Uterus (tissue), 4 donors: ENCODE measurements around the gene ARSI. TPM values are rescaled to one million over a fixed set of nuclear protein-coding genes. Genes with fewer than 3 reads are reported as not detected.

Experiments
- DNase-seq, 2 donors: peaks; one replicate each; pipeline ENCODE4 v3.0.0-alpha.2; 2019 to 2020
- H3K27ac ChIP-seq, 2 donors: fragments of 200-600 bp; sonication (generic); 1 replicate in 1 of 2; 2 replicates in 1 of 2; pipeline ENCODE4 v1.5.1; 2016 to 2018
- H3K27me3 ChIP-seq, 2 donors: fragments of 200-600 bp; sonication (generic); one replicate each; pipeline ENCODE4 v1.5.1; 2018 to 2019; ENCODE audit warnings: control low read depth in 1 of 2
- H3K36me3 ChIP-seq, 2 donors: fragments of 200-600 bp; sonication (generic); one replicate each; pipeline ENCODE4 v1.5.1; 2019; ENCODE audit warnings: control low read depth in 1 of 2
- H3K4me1 ChIP-seq, 2 donors: fragments of 200-600 bp; sonication (generic); one replicate each; pipeline ENCODE4 v1.5.1; 2018 to 2019; ENCODE audit warnings: control low read depth in 1 of 2
- H3K4me3 ChIP-seq, 2 donors: fragments of 200-600 bp; sonication (generic); 1 replicate in 1 of 2; 2 replicates in 1 of 2; pipeline ENCODE4 v1.5.1; 2018 to 2019; ENCODE audit warnings: mild to moderate bottlenecking in 1 of 2
- H3K9me3 ChIP-seq, 2 donors: fragments of 200-600 bp; sonication (generic); one replicate each; pipeline ENCODE4 v1.5.1; 2019; ENCODE audit warnings: control low read depth in 1 of 2
- POLR2A ChIP-seq, 2 donors: fragments of 450-650 bp; IDR thresholded peaks; one replicate each; pipeline ENCODE4 v1.6.1; 2016; ENCODE audit warnings: antibody characterized with exemption in 2 of 2, mild to moderate bottlenecking in 1 of 2, moderate library complexity in 1 of 2
- intact Hi-C: fragments of 100-400 bp; cut with DNase I; formaldehyde crosslinking; loops from one replicate; pipeline ENCODE4 v1.15.1; 2023; ENCODE audit warnings: low total_unique reads
- total RNA-seq, 4 donors: library from RNA; depleted of rRNA in 3 of 4; stranded (reverse); fragments of >200 nt in 3 of 4; gene quantifications; one replicate each; pipeline versions ENCODE4 v1.1.0 to v1.2.4, GENCODE V29; 2014 to 2023
- TF ChIP-seq, protein P1 (sequence below), 4 experiments: fragments of 200-600 bp in 2 of 4; fragments of 450-650 bp in 2 of 4; sonication (generic) in 2 of 4; IDR thresholded peaks; one replicate each; pipeline ENCODE4 v1.5.1; 2016 to 2019; ENCODE audit warnings: antibody characterized with exemption in 4 of 4, mild to moderate bottlenecking in 2 of 4, moderate library complexity in 1 of 4
- donor health status: DM: yes; HTN: yes; CAD: no.

ARSI gene
- total RNA-seq, 4 donors from 2014 or later, result 4.3 to 15.1 (median 5.7) TPM

DNA sequence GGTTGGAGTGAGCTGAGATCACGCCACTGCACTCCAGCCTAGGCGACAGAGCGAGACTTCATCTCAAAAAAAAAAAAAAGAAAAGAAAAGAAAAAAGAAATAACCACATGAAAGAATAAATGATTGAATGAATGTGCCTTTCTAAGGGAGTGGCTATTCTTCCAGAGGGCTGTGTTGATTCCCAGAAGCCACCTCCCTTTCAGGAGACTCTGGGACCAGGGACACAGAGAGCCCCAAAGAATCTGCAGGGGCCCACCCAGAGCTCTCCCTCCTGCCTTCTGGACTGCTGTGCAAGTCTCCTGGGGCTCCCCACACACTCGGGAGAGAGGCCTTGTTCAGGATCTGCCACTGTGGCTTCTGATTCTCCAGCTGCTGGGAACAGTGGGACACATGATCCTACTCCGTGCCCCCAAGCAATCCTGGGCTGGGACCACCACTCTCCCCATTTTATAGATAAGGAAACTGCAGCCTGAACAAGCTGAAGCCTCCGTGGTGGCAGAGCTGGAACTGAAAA is 36.8 kb downstream of the ARSI start:
- TF ChIP-seq, protein P1, sequence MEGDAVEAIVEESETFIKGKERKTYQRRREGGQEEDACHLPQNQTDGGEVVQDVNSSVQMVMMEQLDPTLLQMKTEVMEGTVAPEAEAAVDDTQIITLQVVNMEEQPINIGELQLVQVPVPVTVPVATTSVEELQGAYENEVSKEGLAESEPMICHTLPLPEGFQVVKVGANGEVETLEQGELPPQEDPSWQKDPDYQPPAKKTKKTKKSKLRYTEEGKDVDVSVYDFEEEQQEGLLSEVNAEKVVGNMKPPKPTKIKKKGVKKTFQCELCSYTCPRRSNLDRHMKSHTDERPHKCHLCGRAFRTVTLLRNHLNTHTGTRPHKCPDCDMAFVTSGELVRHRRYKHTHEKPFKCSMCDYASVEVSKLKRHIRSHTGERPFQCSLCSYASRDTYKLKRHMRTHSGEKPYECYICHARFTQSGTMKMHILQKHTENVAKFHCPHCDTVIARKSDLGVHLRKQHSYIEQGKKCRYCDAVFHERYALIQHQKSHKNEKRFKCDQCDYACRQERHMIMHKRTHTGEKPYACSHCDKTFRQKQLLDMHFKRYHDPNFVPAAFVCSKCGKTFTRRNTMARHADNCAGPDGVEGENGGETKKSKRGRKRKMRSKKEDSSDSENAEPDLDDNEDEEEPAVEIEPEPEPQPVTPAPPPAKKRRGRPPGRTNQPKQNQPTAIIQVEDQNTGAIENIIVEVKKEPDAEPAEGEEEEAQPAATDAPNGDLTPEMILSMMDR (IDR thresholded peaks at IDR 0.05), result no peak
- TF ChIP-seq POLR2A (IDR thresholded peaks at IDR 0.05), result no peak
- intact Hi-C loops, result no loop called here
- no peaks in the 10 kb centered on the region for H3K36me3 ChIP-seq
- H3K27me3 ChIP-seq, result no peaks in the 10 kb centered on the region
- H3K4me3 ChIP-seq, result no peak overlapping the region
- H3K4me1 ChIP-seq, result no peaks in the 10 kb centered on the region
- H3K27ac ChIP-seq, result no peak overlapping the region
- H3K9me3 ChIP-seq, result no peaks in the 10 kb centered on the region
- DNase-seq, result no peak

DNA sequence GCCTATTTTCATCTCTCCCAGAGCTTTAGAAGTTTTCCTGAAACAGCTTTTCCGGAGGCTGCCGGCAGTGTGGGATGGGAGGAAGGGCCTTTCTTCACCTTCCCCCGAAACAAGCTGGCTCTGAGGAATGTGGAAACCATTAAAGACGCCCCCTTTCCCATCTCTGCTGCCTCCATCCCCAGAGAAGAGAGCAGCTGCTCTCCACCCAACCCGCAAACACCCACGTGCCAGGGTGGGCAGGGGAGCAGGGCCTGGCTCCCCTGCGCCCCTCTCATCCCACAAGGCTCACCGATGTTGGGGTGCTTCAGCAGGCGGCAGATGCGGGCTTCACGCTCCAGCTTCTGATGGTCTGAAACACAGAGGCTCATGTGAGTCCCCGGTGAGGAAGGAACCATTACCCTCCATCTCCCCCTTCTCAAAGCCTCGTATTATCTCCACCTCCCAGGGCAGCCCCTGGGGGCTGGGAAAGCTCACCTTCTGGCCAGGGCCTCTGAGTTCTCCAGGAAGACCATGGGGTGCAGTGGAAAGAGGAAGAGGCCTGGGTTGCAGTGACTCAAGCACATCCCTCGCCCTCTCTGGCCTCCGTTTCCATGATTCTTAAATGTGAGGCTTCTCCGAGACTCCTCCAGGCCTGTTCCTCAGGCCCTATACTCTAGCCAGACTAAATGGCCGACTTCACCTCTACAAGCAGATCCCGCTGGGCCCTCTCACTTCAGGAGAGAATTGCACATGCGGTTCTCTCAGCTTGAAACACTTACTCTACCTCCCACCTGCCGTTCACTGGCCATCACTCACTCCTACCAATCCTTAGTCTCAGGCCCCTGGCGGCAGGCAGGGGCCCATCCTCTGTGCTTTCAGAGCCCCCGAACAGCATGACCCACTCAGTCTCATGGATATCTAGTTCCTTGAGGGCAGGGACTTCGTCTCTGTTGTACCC is 37.8 kb downstream of the ARSI start:
- DNase-seq, result no peak
- no peak overlapping the region for H3K4me3 ChIP-seq
- H3K27ac ChIP-seq, result no peak overlapping the region
- H3K9me3 ChIP-seq, result no peaks in the 10 kb centered on the region
- no peaks in the 10 kb centered on the region for H3K27me3 ChIP-seq
- intact Hi-C loops, result no loop called here
- H3K36me3 ChIP-seq, result no peaks in the 10 kb centered on the region
- TF ChIP-seq, protein P1 (IDR thresholded peaks at IDR 0.05), result no peak
- TF ChIP-seq POLR2A (IDR thresholded peaks at IDR 0.05), result no peak
- no peaks in the 10 kb centered on the region for H3K4me1 ChIP-seq

DNA sequence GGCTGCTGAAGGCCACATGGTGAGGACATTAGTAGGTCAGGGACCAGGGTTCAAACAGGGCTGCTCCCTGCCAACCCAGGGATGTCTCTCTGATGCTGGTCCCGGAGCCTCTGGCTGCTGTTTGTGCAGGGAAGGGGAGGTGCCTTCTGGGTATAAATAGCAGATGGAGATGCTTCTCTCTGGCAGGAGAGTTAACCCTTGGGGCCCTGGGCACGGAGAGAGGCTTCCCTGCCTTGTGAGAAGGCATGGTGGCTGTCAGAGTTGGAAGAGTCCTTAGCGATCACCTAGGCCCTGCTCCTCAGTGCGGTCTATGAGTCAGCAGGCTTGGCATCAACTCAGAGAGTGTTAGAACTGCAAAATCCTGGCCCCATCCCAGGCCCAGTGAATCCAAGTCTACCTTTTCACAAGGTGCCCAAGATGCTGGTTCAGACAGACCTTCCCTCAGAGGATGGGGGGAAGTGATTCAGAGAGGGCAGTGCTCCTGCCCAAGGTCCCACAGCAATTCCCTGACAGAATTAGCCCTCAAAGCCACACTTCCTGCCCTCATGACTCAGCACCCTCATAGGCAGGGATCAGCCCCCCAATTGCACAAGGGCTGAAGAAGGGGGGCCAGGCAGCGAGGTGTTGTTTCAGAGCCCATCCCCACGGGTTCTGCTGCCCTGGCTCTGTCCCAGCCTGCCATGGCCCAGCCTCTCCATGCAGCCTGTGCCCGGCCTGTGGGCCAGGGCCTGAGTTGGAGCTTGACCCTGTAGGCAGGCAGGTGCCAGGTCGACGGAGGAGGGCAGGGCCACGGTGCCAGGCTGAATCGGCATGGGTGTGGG is 38.7 kb downstream of the ARSI start:
- no peaks in the 10 kb centered on the region for H3K9me3 ChIP-seq
- TF ChIP-seq POLR2A (IDR thresholded peaks at IDR 0.05), result no peak
- TF ChIP-seq, protein P1 (IDR thresholded peaks at IDR 0.05), result no peak
- no peaks in the 10 kb centered on the region for H3K27me3 ChIP-seq
- H3K27ac ChIP-seq, result peak overlapping the region in 1 of 2 donors; percentile 27
- no peak overlapping the region for H3K4me3 ChIP-seq
- no peaks in the 10 kb centered on the region for H3K4me1 ChIP-seq
- DNase-seq, result peak; percentile 63 to 77
- H3K36me3 ChIP-seq, result no peaks in the 10 kb centered on the region
- intact Hi-C loops, result no loop called here

DNA sequence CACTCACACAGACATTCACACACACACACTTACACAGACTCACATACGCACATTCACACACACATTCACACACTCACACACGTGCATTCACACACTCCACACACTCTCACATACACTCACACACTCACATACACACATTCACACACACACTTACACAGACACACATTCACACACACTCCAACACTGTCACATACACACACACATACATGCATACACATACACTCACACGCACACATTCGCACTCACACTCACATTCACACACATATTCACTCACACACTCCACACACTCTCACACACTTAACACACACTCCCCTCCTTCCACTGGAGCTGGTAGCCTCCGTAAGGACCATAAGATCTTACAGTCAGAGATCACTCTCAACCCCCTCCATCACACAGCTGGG is 39.3 kb downstream of the ARSI start:
- TF ChIP-seq, protein P1 (IDR thresholded peaks at IDR 0.05), result no peak
- no peak for TF ChIP-seq POLR2A (IDR thresholded peaks at IDR 0.05)
- intact Hi-C loops, result no loop called here
- Histone ChIP-seq H3K27ac (peak overlapping the region in 1 of 2 donors; percentile 27), H3K4me1 (no peaks in the 10 kb centered on the region), H3K4me3 (no peak overlapping the region), H3K36me3 (no peaks in the 10 kb centered on the region), H3K9me3 (no peaks in the 10 kb centered on the region), H3K27me3 (no peaks in the 10 kb centered on the region)
- no peak for DNase-seq
